SK-N-DZ (cell line): ENCODE measurements around the gene METTL15. TPM values are rescaled to one million over a fixed set of nuclear protein-coding genes. Genes with fewer than 3 reads are reported as not detected.
"Not testable (repeated sequence)": the region's sequence is repeated elsewhere in the genome, so short reads cannot be mapped to it uniquely, and the experiment has no call there.

Source experiments
- DNase-seq: peaks from one replicate; pipeline ENCODE4 v3.0.0-alpha.2; 2015; ENCODE audit warnings: low spot score
- polyA plus RNA-seq, 2 experiments: library from polyadenylated mRNA; depleted of rRNA; stranded (reverse); fragments of >200 nt; gene quantifications; 2 replicates each; pipeline ENCODE4 v1.2.3, GENCODE V29; 2014

Gene METTL15
- 7.9 and 8.9 TPM in 2 replicates for polyA plus RNA-seq (2014; cell fraction: cytosol; rRNA removed)
- 2.9 and 6.0 TPM in 2 replicates for polyA plus RNA-seq (2014; cell fraction: nucleus; rRNA removed)

- peak; percentile 98 for DNase-seq
Measured at GRCh38 chr11:28107750-28108618, at the start of gene METTL15, which contains the start of gene KIF18A. METTL15 (plus strand) TSS chr11:28108388; CDS start chr11:28113335, 4,947 bp downstream. KIF18A (minus strand) TSS chr11:28108156; CDS start chr11:28097947, 10,209 bp downstream.

GRCh38 chr11:28071305-28071704, 36.9 kb upstream of the METTL15 start:
- DNase-seq = no peak

- DNase-seq = no peak
Measured at GRCh38 chr11:28072321-28072720, 35.9 kb upstream of the METTL15 start.

- no peak for DNase-seq
Measured at GRCh38 chr11:28077521-28077920, 30.7 kb upstream of the METTL15 start.

GRCh38 chr11:28083118-28083517, 25.1 kb upstream of the METTL15 start:
- DNase-seq = no peak

- no peak for DNase-seq
Measured at GRCh38 chr11:28086569-28086968, 21.6 kb upstream of the METTL15 start.

- not testable (repeated sequence) for DNase-seq
Measured at GRCh38 chr11:28087192-28087591, 21.0 kb upstream of the METTL15 start.

- DNase-seq = not testable (repeated sequence)
Measured at GRCh38 chr11:28087693-28088092, 20.5 kb upstream of the METTL15 start.

- DNase-seq = no peak
Measured at GRCh38 chr11:28089378-28089777, 18.8 kb upstream of the METTL15 start.

- DNase-seq = no peak
Measured at GRCh38 chr11:28090052-28090749, 18.0 kb upstream of the METTL15 start.

- DNase-seq = no peak
Measured at GRCh38 chr11:28092786-28093185, 15.4 kb upstream of the METTL15 start.

- DNase-seq = no peak
Measured at GRCh38 chr11:28098257-28098656, 9.9 kb upstream of the METTL15 start.

GRCh38 chr11:28099715-28100114, 8.5 kb upstream of the METTL15 start:
- DNase-seq = no peak

- no peak for DNase-seq
Measured at GRCh38 chr11:28100665-28101064, 7.5 kb upstream of the METTL15 start.

GRCh38 chr11:28102300-28102699, 5.9 kb upstream of the METTL15 start:
- not testable (repeated sequence) for DNase-seq

GRCh38 chr11:28104425-28104824, 3.8 kb upstream of the METTL15 start:
- no peak for DNase-seq

- DNase-seq = no peak
Measured at GRCh38 chr11:28104984-28105383, 3.2 kb upstream of the METTL15 start.

GRCh38 chr11:28105869-28106268, 2.3 kb upstream of the METTL15 start:
- no peak for DNase-seq

- DNase-seq = no peak
Measured at GRCh38 chr11:28106353-28107043, 1.7 kb upstream of the METTL15 start.

GRCh38 chr11:28107191-28107749, 918 bp upstream of the METTL15 start:
- no peak for DNase-seq

- DNase-seq = no peak
Measured at GRCh38 chr11:28108958-28109357, 770 bp downstream of the METTL15 start.
